HG03175 (cell line): ENCODE data around the gene HEG1.

Experiments used
- ATAC-seq: cut with Tn5 transposase; IDR thresholded peaks from one replicate; pipeline ENCODE4 v1.9.1; 2021; ENCODE audit warnings: mild to moderate bottlenecking, moderate library complexity; ENCODE audit not compliant: unreplicated experiment

The HEG1 gene

GRCh38 chr3:125017406-125017805 lies 38.4 kb downstream of the HEG1 start:
- ATAC-seq, result no peak

GRCh38 chr3:125014570-125015179 lies 41.1 kb downstream of the HEG1 start:
- ATAC-seq, result no peak

- no peak for ATAC-seq
These were observed 42.7 kb downstream of the HEG1 start for GRCh38 chr3:125013095-125013494.

- ATAC-seq, result no peak
These were observed 43.9 kb downstream of the HEG1 start for GRCh38 chr3:125011941-125012340.

- ATAC-seq, result no peak
These were observed 45.4 kb downstream of the HEG1 start for GRCh38 chr3:125010393-125010792.

GRCh38 chr3:125008766-125009165 lies 47.0 kb downstream of the HEG1 start:
- ATAC-seq, result no peak

- no peak for ATAC-seq
These were observed 49.5 kb downstream of the HEG1 start for GRCh38 chr3:125006291-125006731.

- ATAC-seq, result no peak
These were observed 50.1 kb downstream of the HEG1 start for GRCh38 chr3:125005676-125006075.

- no peak for ATAC-seq
These were observed 50.6 kb downstream of the HEG1 start for GRCh38 chr3:125005222-125005621.

GRCh38 chr3:125003859-125004595 lies 51.8 kb downstream of the HEG1 start:
- no peak for ATAC-seq

- ATAC-seq, result no peak
These were observed 52.4 kb downstream of the HEG1 start for GRCh38 chr3:125003369-125003853.

GRCh38 chr3:125002414-125003368 lies 53.1 kb downstream of the HEG1 start:
- no peak for ATAC-seq

GRCh38 chr3:125001557-125002413 lies 54.0 kb downstream of the HEG1 start:
- no peak for ATAC-seq

- ATAC-seq, result no peak
These were observed 55.1 kb downstream of the HEG1 start for GRCh38 chr3:125000661-125001060.

- no peak for ATAC-seq
These were observed 55.8 kb downstream of the HEG1 start for GRCh38 chr3:124999897-125000435.

- ATAC-seq, result no peak
These were observed 56.5 kb downstream of the HEG1 start for GRCh38 chr3:124999317-124999716.

GRCh38 chr3:124998247-124998630 lies 57.6 kb downstream of the HEG1 start:
- ATAC-seq, result no peak

GRCh38 chr3:124997303-124998246 lies 58.2 kb downstream of the HEG1 start:
- no peak for ATAC-seq

- no peak for ATAC-seq
These were observed 60.3 kb downstream of the HEG1 start for GRCh38 chr3:124995460-124995994.
